NK-92 (cell line): ENCODE data around the gene TTLL8.

Experiments
- DNase-seq: peaks from one replicate; lab custom pipeline; 2025; ENCODE audit not compliant: unreplicated experiment; lab: John Stamatoyannopoulos, UW

Gene TTLL8

GRCh38 chr22:50008151-50009040, 49.7 kb downstream of the TTLL8 start:
- no peak for DNase-seq

- DNase-seq = no peak
These were observed 51.0 kb downstream of the TTLL8 start for GRCh38 chr22:50007057-50007511.

GRCh38 chr22:50004918-50005317, 53.2 kb downstream of the TTLL8 start:
- no peak for DNase-seq

GRCh38 chr22:50002791-50003190, 55.3 kb downstream of the TTLL8 start:
- DNase-seq = no peak

- DNase-seq = no peak
These were observed 56.5 kb downstream of the TTLL8 start for GRCh38 chr22:50001388-50002231.

- DNase-seq = no peak
These were observed 57.3 kb downstream of the TTLL8 start for GRCh38 chr22:50000587-50001387.

GRCh38 chr22:49999946-50000586, 58.0 kb downstream of the TTLL8 start:
- DNase-seq = no peak

- no peak for DNase-seq
These were observed 58.8 kb downstream of the TTLL8 start for GRCh38 chr22:49999063-49999945.

GRCh38 chr22:49998718-49999062, 59.4 kb downstream of the TTLL8 start:
- no peak for DNase-seq

- no peak for DNase-seq
These were observed 60.0 kb downstream of the TTLL8 start for GRCh38 chr22:49997932-49998717.

- no peak for DNase-seq
These were observed 60.9 kb downstream of the TTLL8 start for GRCh38 chr22:49997251-49997599.

- no peak for DNase-seq
These were observed 61.4 kb downstream of the TTLL8 start for GRCh38 chr22:49996518-49997250.

GRCh38 chr22:49996119-49996517, 62.0 kb downstream of the TTLL8 start:
- DNase-seq = no peak

GRCh38 chr22:49995361-49996118, 62.6 kb downstream of the TTLL8 start:
- DNase-seq = no peak

- DNase-seq = no peak
These were observed 63.1 kb downstream of the TTLL8 start for GRCh38 chr22:49995041-49995360.

GRCh38 chr22:49994361-49995040, 63.6 kb downstream of the TTLL8 start:
- no peak for DNase-seq

GRCh38 chr22:49993649-49994360, 64.3 kb downstream of the TTLL8 start:
- no peak for DNase-seq
